ENCODE measurements around the gene MGAT3.

GRCh38 chr22:39458444-39459083 is 1.8 kb downstream of the MGAT3 start:
- no peak for TF ChIP-seq EZH2 (IDR thresholded peaks at IDR 0.05)
- TF ChIP-seq POLR2AphosphoS5 (IDR thresholded peaks at IDR 0.05; ENCODE audit: borderline replicate concordance, low read depth, low read length) = no peak
- no peak for TF ChIP-seq FOXP2 (optimal IDR thresholded peaks at IDR 0.05; ENCODE audit: control extremely low read depth, extremely low read length, insufficient read depth)

Data from SK-N-MC (cell line).